NCI-H69 (cell line): ENCODE results near the gene PRLH.

ENCODE experiments used
- DNase-seq: peaks from one replicate; lab custom pipeline; 2025; lab: John Stamatoyannopoulos, UW

The PRLH gene, protein sequence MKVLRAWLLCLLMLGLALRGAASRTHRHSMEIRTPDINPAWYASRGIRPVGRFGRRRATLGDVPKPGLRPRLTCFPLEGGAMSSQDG

DNA sequence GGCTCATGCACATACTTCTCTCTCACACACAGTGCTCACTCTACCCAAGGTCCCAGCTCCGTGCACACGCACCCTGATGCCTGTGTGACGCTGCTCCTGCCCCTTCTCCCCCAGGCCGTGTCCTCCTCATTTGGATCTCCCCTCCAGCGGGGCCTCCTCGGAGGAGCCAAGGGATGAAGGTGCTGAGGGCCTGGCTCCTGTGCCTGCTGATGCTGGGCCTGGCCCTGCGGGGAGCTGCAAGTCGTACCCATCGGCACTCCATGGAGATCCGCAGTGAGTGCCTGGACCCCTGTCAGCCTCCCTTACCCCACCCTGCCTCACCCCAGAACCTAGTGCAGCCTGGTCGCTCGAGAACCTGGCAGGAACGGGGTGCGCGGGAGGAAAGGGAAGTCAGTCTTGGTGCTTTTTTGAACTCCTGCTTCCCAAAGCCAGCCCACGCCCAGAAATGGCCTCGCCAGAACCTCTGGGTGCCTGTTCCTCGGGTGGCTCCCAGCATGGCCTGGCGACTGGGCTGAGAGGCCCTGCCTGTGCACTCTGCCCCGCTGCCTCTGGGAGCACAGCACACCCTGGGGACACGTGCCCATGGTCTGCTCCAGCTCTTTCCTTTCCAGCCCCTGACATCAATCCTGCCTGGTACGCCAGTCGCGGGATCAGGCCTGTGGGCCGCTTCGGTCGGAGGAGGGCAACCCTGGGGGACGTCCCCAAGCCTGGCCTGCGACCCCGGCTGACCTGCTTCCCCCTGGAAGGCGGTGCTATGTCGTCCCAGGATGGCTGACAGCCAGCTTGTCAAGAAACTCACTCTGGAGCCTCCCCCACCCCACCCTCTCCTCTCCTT lies at the start of gene PRLH:
Gene PRLH, plus strand, starts transcription at position 174 of the 835 bp plus-strand sequence. Its CDS starts 0 bp downstream, at position 174.
- no peak for DNase-seq

DNA sequence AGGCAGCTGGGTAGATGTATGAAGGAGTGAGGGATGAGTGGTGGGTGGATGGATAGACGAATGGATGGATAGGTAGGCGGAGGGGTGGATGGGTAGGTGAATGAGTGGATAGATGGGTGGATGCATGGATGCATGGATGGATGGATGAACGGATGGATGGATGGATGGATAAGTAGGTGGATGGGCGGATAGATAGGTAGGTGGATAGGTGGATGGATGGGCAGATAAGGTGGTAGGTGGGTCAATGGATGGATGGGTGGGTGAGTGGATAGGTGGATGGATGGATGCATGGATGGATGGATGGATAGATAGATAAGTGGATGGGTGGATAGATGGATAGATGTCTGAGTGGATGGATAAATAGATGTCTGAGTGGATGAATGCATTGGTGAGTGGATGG lies 49.2 kb upstream of the PRLH start:
- DNase-seq, result no peak

DNA sequence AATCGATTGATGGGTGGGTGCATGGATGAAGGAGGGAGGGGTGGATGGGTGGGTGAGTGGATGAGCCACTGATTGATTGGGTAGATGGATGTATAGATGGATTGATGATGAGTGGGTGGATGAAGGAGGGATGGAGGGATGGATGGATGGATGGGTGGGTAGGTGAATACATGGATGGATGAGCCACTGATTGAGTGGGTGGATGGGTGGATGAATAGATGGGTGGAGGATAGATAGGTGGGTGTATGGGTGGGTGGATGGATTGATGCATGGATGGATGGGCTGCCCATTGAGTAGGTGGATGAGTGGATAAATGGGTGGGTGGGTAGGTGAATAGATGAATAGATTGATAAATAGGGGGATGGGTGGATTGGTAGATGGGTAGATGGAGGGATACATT lies 48.4 kb upstream of the PRLH start:
- no peak for DNase-seq

DNA sequence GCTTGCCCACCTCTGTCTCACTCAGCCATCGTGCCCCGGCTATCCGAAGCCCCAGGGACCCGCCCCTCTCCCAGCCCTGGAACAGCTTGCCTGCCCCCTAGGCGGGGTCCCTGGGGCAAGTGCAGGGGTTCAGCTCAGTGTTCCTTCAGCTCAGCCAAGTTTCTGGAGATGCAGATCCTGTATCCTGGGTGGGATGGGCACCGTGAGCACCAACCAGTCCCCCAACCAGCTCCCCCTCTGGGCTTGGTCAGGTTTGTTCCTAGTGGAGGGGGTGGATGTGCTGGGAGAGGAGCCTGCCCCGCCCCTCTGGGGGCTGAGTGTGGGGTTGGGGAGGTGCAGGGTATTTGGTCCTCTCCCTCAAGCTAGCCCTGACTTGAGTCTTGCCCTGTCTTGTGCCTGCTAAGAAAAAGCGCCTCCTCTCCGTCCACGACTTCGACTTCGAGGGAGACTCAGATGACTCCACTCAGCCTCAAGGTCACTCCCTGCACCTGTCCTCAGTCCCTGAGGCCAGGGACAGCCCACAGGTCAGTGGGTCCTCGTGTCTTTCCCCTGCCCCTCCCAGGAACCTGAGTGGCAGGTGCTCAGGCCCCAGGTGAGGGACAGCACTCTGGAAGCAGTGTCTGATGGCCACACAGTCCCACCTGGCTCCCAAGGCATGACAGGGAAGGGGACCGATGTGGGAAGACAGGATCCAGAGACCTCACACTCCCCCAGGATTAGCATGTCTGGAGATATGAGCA lies 46.7 kb upstream of the PRLH start:
- DNase-seq, result no peak

DNA sequence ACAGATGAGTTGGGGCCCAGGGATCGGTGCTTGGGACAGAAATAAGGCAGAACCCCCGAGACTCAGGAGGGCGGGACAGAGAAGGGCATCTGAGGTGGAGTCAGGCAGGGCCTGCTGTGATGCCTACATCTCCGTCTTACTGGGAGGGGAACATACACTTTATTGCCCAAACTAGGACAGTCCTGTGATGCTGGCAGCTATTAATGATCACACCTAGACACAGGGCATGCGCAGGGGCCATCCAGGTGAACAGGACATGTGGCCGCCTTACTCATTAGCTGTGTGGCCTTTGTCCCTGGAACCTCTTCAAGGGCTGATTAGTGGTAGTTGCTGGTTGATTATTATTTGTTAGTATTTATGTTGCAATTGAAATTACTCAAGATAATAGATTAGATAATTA lies 46.1 kb upstream of the PRLH start:
- no peak for DNase-seq

DNA sequence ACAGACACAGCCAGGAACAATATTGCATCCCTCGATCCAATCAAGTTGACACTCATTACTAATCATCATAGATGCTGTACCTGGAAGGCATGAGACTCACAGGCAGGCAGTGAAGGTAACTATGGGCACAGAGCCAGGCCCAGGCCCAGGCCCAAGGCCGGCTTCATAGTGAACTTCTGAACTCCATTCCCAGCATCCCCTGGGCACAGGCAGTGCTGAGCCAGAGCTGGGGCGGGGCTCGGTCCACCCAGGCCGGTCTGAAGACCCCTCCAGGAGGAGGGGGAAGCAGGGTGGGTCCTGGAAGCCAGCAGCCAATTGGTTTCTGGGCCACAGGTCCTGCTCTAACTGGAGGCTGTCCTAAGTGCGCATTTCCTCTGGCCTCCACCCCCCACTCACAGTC lies 41.7 kb upstream of the PRLH start:
- DNase-seq, result no peak

DNA sequence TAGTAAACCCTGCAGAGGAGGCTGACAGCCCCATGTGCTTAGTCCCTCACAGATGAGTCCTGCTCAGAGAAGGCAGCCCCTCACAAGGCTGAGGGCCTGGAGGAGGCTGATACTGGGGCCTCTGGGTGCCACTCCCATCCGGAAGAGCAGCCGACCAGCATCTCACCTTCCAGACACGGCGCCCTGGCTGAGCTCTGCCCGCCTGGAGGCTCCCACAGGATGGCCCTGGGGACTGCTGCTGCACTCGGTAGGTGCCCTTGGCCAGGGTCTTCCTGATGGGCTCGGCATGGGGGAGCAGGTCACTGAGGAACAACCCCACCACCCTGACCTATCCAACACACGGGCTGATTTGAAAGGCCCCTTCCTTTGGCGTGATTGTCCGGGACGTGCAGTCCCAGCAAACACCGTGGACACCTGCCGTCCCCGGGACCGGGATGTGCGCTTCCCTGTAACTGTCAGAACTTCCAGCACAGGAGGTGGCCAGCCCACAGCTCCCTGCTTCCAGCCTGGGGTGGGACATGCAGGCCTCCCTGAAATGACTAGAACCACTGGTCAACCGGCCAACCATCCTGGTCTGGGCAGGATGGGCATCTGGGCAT lies 40.7 kb upstream of the PRLH start:
- DNase-seq, result no peak

DNA sequence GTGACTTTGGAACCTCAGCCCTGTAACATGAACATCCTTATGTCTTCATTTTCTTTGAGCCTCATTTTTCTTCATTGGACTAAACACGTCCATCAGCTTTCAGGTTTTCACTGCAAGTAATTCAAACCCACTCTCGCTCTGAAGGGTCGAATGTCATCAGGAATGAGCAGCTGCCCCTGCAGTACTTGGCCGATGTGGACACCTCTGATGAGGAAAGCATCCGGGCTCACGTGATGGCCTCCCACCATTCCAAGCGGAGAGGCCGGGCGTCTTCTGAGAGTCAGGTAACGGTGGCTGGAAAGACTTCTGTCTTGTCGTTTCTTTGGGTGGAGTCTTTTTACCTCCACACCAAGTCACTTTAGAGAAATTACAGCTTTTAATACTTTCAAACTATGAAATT lies 39.1 kb upstream of the PRLH start:
- DNase-seq, result no peak

DNA sequence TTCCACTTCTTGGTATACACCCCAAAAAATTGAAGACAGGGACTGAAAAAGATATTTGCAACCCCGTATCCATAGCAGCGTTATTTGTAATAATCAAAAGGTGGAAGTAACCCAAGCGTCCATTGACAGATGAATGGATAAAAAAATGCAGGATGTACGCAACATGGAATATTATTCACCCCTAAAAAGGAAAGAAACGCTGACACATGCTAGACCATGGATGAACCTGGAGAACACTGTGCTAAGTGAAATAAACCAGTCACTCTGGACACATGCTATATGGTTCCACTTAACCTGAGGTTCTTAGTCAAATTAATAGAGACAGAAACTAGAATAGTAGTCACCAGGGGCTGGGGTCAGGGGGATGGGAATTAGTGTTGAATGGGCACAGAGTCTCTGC lies 38.6 kb upstream of the PRLH start:
- no peak for DNase-seq

DNA sequence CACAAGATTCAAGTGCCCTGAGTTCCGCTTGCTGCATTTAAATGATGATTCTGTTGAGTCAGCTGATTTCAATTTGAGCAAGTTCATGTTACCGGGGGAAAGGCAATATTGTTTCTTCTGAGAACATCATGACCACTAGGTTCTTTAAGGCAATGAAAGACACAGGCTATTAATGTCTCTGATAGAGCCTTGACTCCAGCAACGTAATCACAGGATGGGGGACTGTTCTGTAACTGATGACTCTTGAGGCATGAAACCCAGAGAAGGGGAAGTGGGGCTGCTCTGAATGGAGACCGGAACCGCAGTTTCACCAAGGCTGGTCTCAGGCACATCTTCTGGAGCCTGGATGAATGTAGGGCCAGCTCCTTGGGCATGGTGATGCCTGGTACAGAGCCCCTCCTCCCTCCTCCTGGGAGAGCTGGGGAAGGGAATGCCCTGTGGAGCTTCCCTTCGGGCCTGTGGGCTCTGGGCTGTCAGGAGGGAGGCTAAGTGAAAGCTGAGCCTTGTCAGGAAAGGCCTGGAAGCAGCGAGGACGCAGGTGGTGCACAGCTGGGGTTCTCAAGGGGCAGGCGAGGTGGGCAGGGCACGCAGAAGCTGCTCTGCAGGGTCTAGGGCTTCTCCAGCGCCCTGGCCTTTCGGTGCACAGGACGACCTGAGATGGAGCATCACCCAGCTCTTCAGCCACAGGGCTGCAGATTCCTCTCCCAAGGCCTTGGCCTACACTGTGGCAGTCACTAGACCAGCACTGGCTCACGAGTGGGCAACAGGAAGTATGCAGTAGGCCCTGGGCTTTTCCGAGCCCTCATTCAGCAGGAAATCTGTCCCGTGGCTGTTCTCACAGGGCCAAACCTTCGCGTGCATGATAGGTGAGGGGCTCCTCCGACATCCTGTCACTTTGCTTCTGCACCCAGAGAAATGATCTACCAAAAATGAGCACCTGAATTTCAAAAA lies 36.6 kb upstream of the PRLH start:
- no peak for DNase-seq

DNA sequence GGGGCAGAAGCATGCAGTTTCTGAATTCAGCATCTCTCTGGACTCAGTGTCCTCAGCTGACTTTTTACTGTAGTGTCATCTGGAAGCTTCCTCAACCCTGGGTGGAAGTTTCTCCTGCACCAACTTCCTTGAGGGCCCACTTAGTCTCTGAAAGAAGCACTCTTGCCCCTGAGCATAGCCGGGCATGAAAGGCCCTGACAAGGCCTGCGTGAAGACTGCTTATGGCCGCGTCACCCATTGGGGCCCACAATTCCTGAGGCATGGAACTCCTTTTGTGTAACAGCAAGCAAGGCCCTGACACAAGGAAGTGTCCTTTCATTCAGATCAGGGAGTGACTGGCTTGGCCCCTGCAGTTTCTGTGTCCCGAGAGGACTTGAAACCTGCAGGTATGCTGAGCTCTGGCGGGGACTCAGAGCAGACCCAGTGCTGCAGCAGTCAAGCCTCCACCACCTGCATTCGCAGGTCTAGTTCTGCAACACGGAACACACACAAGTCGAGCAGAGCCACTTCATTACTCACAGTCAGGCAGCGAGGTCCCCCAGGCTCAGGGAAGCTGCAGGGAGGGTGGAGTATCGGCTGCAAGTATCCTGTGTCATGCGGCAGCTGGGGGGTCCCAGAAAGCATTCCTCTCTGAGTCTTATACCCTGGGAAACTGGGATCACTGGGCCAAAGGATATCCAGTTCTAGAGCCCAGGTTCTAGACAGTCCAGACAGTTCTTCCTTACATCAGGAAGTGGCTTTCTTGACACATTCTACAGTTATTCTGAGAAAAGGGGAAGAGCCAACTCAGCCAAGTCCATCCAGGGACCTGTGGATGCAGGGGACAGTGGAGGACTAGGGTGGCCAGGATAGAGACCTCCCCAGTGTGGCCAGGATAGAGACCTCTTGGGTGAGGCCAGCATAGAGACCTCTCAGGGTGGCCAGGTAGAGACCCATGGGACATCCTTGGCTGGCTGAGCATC lies 35.6 kb upstream of the PRLH start:
- no peak for DNase-seq

DNA sequence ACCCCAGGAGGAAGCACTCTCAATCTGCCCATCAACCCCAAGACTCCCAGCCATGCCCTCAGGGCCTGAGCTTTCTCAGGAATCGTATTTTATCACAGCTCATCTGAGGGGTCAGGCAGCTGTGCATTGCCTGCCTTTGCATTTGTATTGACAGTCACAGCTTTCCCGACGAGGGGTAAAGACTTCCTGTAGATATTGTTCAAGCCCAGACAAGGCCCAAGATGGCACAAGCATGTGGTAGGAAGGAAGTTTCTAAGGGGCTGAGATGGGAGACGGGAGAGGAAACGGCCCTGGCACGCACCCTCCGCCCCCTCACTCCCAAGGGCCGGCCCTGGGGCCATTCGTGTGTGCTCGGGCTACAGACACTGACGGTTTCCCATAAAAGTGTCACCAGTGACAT lies 34.2 kb upstream of the PRLH start:
- peak; percentile 36 for DNase-seq

DNA sequence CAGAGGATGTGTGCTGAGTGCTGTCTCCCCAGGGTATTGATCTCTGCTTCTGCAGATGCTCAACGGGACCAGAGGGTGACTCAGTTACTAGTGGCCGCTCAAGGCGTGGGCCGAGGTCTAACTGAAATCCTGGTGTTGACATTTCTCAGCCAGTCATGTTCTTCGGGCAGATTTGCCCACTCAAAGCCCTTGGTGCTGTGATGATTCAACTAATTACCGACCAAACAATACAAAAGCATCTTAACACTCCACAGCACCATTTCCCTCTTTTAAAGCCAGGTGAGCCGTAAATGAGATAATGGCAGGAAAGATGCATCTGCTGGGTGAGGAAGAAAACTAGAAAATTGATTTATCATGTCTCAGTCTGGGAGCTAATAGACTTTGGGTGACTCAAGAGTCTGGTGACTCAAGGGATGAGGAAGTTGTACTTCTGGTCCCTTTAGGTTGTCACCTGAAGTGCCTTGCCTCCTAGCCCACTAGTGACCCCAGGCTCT lies 32.7 kb upstream of the PRLH start:
- DNase-seq, result peak; percentile 76

DNA sequence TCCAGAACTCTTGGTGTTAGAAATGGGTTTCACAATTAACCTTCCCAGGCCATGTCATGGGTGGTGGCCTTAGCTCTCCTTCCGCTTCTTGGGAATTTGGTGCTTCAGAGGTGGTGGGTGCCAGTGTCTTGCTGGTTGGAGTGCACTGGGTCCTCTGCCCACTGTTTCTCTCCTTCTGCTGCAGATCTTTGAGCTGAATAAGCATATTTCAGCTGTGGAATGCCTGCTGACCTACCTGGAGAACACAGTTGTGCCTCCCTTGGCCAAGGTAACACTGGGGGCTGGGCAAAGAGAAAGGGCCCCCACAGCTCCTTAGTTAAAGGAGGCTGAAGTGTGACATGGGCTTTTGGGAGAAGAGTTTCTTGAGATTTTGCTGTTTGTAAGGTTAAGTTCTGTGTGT lies 32.0 kb upstream of the PRLH start:
- DNase-seq, result no peak

DNA sequence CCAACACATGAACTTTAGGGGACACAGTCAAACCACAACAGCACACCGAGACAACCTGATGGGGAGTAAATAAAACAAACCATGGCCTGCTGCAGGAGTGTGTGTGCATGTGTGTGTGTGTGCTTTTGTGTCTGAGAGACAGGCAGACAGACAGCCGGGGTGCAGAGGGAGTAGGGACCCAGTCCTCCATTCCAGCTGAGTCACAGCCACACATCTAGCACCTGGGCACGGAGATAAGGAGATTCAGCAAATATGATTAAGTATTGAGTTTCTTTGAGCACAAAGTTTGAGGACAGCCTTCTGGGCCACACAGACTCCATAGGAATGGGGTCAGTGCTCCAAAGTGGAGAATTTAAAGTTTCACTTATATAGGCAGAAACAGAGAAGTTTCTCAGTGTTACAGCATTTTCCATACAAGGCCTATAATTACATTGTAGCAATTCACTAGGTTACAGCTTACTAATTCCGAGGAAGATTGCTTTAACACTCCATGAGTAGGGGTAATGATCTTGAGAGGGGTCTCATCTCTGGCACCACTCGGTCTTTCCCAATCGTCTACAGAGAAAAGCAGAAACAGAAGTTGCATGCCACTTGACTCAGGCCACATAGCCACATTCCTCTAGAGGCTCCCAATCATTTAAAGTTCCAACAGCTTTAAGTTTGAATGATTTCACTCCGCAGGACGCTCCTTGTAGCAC lies 30.8 kb upstream of the PRLH start:
- DNase-seq, result no peak

DNA sequence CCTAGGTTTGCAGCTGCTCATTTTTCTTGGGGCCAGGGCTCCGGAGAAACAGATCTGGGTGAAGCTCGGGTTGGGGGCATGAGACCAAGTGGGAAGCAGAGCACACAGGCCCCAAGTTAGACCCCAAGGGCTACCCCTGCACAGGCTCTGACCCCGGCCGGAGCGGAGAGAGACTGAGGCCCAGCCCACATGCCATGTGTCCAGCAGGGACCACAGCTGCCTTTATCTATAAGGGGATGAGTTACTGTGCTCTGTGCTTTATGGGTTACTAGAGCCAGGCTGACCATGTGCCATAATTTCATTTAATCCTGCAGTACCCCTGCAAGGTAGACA lies 30.3 kb upstream of the PRLH start:
- no peak for DNase-seq

DNA sequence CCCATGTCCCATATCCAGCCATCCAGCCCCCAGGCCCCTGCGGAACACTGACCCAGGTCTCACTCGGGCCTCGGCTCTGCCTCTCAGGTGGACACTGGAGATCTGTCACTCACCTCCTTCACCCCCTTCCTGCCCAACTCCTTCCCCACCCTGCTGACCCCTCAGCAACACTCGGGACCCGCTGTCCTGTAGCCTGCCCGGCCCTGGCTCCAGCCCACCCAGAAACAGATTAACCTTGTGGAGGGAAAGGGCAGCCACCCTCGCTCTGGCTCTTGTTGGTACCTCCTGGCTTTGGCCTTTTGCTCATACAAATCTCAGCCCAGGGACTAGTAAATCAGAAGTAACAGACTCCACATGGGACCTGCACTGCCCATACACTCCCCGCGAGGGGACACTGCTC lies 29.8 kb upstream of the PRLH start:
- no peak for DNase-seq

DNA sequence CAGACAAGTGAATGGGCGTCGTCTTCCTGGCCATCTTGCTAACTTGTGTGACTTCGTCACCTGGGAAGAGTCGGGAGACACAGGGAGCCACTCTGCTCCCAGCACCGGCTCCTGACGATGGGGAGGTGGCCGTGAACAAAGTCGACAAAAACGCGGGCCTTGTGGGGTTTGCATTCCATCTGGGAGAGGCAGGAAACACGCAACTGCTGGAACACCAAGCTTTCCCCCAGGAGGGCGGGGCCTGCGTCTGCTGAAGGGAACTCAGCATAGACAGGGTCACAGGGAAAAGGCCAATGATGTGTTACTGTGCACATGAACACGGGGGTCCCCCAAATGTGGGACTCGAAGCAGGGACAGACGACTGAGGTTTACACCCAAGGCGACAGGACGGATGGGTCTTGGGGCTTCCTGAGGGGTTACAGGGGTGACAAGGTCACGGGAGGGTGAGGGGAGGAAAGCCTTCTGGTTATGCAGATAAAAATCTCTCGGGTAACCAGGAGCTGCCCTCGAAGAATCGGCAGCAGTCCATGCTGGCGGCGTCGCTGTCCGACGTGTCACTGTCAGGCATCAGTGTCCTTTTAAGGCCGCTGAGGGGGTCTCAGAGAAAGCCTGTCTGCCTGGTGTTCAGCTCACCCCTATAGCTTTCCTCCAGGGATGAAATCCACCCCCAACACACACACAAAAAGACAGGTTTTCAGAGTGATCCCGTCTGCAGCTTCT lies 28.2 kb upstream of the PRLH start:
- DNase-seq, result no peak

DNA sequence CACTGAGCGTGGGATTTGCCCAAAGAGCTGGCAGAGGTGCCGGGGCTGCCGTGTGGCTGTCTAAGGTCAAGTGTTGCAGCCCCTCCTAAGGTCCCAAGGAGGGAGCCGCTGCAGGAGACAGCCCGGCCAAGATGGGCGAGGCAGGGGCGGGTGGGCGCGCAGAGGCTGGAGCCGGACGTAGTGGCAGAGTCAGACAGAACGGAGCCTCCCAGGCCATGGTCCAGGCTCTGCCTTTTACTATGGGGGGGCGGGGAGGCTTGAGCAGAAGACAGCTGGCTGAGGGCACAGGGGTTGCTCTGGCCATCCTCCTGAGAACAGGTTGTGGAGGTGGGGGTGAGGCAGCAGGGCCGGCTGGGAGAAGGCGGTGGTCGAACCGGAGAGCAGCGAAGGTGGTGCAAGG lies 27.5 kb upstream of the PRLH start:
- no peak for DNase-seq
